ENCODE data around the gene TCHH.

Gene TCHH

DNA sequence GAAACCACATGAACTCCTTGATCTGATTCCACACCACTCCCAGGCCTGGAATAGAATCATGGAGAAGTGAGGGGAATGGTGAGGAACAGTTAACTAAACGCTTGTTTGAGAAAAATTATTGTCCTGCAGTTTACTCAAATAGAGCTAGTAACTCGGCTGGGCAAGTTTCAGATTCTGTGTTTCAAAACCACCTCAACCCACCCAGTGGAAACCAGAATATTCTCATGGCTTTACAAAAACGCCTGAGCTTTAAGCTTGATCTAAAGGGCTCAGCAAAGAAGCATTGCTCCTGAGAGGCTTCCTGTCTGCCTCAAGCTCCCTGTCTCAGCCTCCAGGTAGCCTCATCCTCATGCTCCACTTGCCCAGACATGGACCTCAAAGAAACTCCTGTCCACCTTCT is 42.9 kb downstream of the TCHH start:
- DNase-seq (ENCODE audit: insufficient read length, low spot score) (no peak), FAIRE-seq (no peak)

DNA sequence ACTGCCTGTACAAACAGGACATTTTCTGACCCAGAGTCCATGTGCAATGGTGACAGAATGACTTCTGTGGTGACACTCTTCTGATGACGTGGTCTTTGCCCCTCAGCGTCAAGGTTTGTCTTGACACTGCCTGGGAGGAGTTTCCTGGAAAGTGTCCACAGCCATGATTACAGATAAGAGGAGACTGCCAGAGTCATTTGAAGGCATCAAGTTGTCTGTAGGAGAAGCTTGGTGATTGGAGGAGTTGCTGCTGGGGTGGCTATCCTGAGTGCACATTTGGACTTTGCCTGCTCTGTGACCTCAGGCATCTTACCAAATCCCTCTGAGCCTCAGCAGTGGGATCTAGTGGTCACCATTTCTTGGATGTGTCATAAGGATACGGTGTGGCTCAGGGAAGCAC is 44.1 kb downstream of the TCHH start:
- DNase-seq (ENCODE audit: insufficient read length, low spot score) (no peak), FAIRE-seq (no peak)

DNA sequence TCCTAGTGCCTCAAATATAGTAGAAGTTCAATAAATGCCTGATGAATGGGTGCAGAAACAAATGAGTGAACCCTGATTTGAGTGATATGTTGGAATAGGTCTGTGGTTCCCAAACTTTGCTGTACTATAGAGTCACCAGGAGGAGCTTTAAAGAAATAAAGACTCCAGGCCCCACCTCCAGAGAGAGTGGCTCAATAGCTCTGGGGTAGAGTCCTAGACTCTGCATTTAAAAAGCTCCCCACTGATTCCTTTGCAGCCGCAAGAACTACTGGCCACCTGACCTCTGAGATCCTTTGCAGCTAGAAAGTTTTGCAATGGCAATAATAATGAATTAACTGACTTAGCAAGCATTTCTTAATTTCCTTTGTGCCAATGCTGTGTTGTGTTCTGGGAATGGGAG is 47.3 kb downstream of the TCHH start:
- FAIRE-seq (no peak), DNase-seq (ENCODE audit: insufficient read length, low spot score) (no peak)

DNA sequence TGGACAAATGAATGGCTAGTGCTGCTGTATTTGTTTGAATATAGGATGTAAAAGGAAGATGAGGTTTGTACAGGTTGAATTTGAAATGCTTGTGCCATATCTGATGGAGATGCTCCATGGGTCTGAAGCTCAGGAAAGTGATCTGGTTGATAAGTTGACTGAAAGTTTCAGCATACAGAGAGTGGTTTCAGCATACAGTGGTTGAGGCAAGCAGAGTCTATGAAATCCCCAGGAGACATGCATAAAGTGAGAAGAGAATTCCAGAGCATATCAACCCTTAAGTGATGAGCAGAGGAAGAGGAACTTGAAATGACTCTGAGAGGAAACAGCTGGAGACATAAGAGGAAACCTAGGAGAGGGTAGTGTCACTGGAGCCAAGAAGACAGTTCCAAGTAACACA is 48.1 kb downstream of the TCHH start:
- DNase-seq (ENCODE audit: insufficient read length, low spot score) (no peak), FAIRE-seq (no peak)

DNA sequence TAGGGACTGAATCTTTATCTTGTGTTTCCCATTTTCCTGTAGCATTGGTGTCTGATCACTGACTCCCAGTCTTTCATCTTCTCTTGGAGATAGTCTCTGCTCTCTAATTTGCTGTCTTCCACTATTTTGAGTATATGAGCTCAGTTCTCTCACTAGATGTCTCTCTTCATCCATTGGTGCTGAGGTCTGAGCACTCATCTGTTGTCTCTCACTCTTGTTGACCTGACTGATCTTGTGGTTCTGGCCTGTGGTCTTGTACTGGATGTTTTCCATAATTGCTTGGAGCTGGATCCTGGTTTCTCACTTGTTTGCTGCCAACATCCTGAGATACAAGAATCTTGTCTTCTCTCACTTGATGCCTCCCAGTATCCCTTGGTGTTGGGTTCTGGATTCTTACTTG is 53.3 kb downstream of the TCHH start:
- DNase-seq (ENCODE audit: insufficient read length, low spot score) (no peak), FAIRE-seq (no peak)

All from GM19239 (cell line).